ENCODE measurements around the gene HPD.
A peak's percentile ranks its signal among the peaks of the same experiment; 100 is the strongest.

HPD gene

DNA sequence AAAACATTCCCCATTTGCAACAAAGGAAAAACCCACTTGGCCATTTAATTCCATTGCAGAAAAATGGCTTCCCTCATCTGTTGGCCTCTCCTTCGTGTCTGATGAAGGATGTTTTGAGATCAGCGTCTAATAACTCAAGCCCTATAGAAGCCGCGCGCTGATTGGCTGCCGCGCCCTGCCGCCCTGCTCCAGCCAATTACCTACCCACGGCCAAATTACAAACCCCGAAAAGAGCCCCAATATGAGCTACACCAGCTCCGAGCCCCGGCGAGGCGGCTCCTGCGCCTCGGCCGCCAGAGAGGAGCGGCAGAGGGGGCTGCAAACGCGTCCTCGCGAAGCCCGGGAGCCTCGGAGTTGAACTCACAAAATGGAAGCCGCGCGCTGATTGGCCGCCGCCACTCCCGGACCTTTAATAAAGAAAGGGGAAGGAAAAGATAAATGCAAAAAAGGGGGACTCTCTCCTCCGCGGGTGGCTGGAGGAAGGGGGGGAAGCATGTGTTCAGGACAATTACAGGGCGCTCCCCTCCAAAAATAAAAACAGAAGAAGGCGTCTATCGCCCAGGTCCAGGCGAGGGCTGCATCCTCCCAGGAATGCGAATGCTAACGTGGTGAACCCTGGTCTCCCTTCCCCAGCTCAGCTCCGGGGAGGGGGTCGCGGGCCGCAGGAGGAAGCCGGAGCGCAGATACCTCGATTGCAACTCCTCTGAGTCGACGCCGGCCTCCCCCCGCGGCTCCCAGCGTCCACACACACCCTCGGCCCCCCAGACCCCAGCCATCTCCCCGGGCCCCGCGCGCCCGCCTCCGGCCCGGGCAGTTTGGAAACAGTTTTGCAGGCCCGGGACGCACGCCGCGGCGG is 55.6 kb downstream of the HPD start:
- peaks cover 0 to 6% of the 10 kb centered on the region in 2 donors for H3K36me3 ChIP-seq (ENCODE audit: control insufficient read depth in 2 of 2, insufficient read depth in 2 of 2, low read length in 2 of 2)
- peak overlapping the region; percentile 98 to 99 for H3K9ac ChIP-seq (ENCODE audit: low read length in 2 of 2)
- H3K4me1 ChIP-seq (ENCODE audit: control insufficient read depth, insufficient read depth, low read length): peaks cover 52% of the 10 kb centered on the region
- peak overlapping the region; percentile 100 for H3K27ac ChIP-seq (ENCODE audit: low read length)
- H3K4me3 ChIP-seq (ENCODE audit: low read length in 2 of 2): peak overlapping the region; percentile 82 to 87
- H3K27me3 ChIP-seq (ENCODE audit: control insufficient read depth in 1 of 2, insufficient read depth in 2 of 2, low read length in 2 of 2): no peaks in the 10 kb centered on the region
- no peaks in the 10 kb centered on the region for H3K9me3 ChIP-seq (ENCODE audit: control insufficient read depth in 2 of 2, low read length in 2 of 2)

DNA sequence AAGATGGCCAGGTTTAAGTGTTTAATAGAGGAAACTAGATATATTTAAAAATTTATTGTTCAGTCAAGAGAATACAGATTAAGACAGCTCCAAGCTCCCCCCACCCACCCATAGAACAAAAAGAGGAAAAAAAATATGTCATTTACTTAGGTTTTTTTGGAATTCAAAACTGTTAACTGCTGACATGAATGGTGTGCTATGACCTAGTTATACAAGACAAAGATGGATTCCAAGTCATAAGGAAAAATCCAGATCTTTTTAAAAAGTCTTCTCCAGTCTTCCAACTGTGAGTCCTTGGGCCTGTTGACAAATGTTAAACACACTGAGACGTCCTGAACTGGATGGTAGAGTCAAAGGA is 56.2 kb downstream of the HPD start:
- peak overlapping the region; percentile 98 to 99 for H3K9ac ChIP-seq (ENCODE audit: low read length in 2 of 2)
- no peaks in the 10 kb centered on the region for H3K9me3 ChIP-seq (ENCODE audit: control insufficient read depth in 2 of 2, low read length in 2 of 2)
- H3K27me3 ChIP-seq (ENCODE audit: control insufficient read depth in 1 of 2, insufficient read depth in 2 of 2, low read length in 2 of 2): no peaks in the 10 kb centered on the region
- peak overlapping the region; percentile 82 to 87 for H3K4me3 ChIP-seq (ENCODE audit: low read length in 2 of 2)
- peak overlapping the region; percentile 100 for H3K27ac ChIP-seq (ENCODE audit: low read length)
- H3K36me3 ChIP-seq (ENCODE audit: control insufficient read depth in 2 of 2, insufficient read depth in 2 of 2, low read length in 2 of 2): peaks cover 0 to 4% of the 10 kb centered on the region in 2 donors
- peaks cover 55% of the 10 kb centered on the region for H3K4me1 ChIP-seq (ENCODE audit: control insufficient read depth, insufficient read depth, low read length)

DNA sequence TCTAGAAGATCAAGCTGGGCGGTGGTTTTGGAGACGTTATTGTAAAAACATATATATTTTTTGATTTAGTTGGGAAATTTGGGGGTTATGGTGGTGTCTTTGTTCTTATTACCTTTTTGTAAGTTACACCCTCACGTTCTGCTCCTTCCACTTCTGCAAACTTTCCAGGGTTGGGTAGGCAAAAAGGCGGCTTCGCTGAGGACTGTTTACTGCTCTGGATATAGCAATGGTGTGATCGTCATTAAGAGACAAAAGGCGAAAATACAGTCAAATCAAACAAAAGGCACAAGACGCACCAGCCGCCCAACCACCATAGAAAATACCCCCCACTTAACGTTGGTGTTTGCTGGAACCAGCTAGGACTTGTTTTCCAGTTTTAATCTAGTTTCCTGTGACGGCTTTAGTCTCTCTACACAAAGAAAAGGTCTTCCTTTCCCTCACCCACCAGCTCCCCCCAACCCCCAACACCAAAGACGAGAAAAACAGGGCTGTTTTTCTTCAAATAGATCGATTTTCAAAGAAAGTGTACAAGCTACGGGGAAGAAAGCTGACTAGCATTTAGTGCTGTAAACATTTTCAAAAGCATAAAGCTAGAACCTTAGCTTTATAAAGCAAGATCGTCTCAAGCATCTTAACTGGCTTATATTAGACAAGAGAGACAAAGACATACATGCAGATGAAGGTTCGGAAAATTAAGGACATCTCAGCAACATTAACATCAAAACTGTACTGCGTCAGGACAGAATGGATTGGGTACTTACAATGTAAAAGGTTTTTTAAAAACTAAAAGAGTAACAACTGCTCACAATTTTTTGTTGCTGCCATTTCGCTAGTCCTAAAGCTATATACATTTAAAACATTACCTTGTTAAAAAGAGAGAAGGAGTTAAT is 56.8 kb downstream of the HPD start:
- peak overlapping the region; percentile 82 to 87 for H3K4me3 ChIP-seq (ENCODE audit: low read length in 2 of 2)
- no peaks in the 10 kb centered on the region for H3K9me3 ChIP-seq (ENCODE audit: control insufficient read depth in 2 of 2, low read length in 2 of 2)
- H3K27me3 ChIP-seq (ENCODE audit: control insufficient read depth in 1 of 2, insufficient read depth in 2 of 2, low read length in 2 of 2): no peaks in the 10 kb centered on the region
- H3K4me1 ChIP-seq (ENCODE audit: control insufficient read depth, insufficient read depth, low read length): peaks cover 56% of the 10 kb centered on the region
- H3K9ac ChIP-seq (ENCODE audit: low read length in 2 of 2): peak overlapping the region; percentile 98 to 99
- peak overlapping the region; percentile 100 for H3K27ac ChIP-seq (ENCODE audit: low read length)
- H3K36me3 ChIP-seq (ENCODE audit: control insufficient read depth in 2 of 2, insufficient read depth in 2 of 2, low read length in 2 of 2): peaks cover 0 to 4% of the 10 kb centered on the region in 2 donors

DNA sequence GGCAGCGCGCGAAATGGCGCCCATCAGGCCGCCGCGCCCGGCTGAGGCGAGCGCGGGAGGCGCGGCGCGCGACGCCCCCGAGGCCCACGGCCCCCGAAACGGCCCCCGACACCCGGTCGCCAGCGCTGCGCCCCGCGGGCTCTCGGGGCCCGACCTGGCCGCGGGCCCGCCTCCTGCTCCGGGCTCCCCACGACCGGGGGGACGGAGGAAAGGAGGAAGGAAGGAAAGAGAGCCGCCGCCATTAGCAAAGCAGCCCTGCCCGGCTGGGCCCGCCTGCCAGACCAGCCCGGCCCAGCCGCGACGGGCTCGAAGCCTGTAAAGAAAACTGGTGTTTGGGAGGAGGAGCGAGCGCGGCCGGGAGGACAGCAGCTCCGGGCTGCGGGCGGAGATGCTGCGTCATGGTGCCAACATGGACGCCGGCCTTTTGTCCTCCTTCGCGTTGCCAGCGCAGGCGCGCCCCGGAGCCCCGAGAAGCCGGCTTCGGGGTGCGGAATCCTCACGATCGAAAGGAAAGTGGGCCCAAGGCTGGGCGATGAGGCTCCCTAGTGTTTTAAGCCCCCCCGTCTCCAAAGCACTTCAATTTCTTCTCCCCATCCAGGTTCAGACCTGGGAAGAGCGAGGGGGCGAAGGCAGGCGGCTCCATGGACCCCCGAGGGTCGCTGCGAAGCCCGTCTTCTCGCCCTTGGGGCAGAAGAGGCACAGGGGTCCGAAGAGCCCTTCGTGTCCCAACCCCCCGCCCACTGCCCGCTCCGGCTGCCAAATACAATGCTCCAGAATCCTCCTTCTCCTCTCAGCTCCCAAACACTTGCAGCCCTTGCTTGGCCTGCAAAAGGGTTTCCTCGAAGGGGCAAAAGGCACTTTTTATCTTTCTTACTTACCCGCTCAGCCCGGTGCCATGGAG is 57.7 kb downstream of the HPD start:
- H3K9ac ChIP-seq (ENCODE audit: low read length in 2 of 2): peak overlapping the region; percentile 98 to 99
- no peaks in the 10 kb centered on the region for H3K27me3 ChIP-seq (ENCODE audit: control insufficient read depth in 1 of 2, insufficient read depth in 2 of 2, low read length in 2 of 2)
- H3K4me1 ChIP-seq (ENCODE audit: control insufficient read depth, insufficient read depth, low read length): peaks cover 56% of the 10 kb centered on the region
- H3K27ac ChIP-seq (ENCODE audit: low read length): peak overlapping the region; percentile 100
- H3K4me3 ChIP-seq (ENCODE audit: low read length in 2 of 2): peak overlapping the region; percentile 82 to 87
- H3K9me3 ChIP-seq (ENCODE audit: control insufficient read depth in 2 of 2, low read length in 2 of 2): no peaks in the 10 kb centered on the region
- H3K36me3 ChIP-seq (ENCODE audit: control insufficient read depth in 2 of 2, insufficient read depth in 2 of 2, low read length in 2 of 2): peaks cover 0 to 4% of the 10 kb centered on the region in 2 donors

DNA sequence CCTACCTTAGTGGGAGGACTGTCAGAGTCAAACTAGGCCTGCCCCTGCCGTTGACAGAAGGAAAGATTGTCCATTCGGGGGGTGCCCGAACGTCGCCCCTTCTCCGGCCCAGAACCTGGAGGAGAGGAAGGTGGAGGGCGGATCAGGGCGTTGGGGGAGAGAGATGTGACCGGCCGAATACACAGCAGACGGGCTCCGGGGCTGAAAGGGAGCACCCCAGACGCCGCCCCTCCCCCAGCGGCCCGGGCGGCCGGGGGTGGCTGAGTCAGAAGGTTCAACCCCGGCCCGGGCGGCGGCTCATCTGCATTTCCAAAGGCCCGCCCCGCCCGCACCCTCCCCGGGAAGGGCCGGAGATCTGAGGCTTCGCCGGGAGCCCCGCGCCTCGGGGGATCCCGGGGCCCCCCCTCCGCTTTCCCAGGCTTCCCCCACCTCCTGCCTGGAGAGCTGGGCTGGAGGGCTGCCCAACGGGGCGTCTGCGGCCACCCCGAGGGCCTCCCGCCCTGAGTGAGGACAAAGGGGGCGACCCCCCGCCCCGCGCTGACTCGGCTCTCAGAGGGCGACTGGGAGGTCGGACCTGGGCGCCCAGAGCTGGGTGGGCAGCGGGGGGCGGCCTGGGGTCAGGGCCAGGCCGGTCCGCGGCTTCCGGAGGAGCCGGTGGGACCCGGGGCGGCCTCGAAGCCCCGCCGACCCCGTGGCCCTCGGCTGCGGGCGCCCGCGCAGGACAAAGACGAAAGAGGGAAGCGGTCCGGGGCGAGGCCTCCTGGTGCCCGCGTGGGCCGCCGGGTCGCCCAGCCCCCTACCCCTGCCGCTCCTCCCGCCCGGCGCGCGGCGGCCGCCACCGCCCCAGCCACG is 58.6 kb downstream of the HPD start:
- Histone ChIP-seq H3K27ac (ENCODE audit: low read length) (peak overlapping the region; percentile 100), H3K9me3 (ENCODE audit: control insufficient read depth in 2 of 2, low read length in 2 of 2) (no peaks in the 10 kb centered on the region), H3K4me1 (ENCODE audit: control insufficient read depth, insufficient read depth, low read length) (peaks cover 61% of the 10 kb centered on the region), H3K9ac (ENCODE audit: low read length in 2 of 2) (peak overlapping the region; percentile 74 to 78), H3K4me3 (ENCODE audit: low read length in 2 of 2) (peak overlapping the region; percentile 62 to 87), H3K27me3 (ENCODE audit: control insufficient read depth in 1 of 2, insufficient read depth in 2 of 2, low read length in 2 of 2) (no peaks in the 10 kb centered on the region), H3K36me3 (ENCODE audit: control insufficient read depth in 2 of 2, insufficient read depth in 2 of 2, low read length in 2 of 2) (peaks cover 0 to 2% of the 10 kb centered on the region in 2 donors)

DNA sequence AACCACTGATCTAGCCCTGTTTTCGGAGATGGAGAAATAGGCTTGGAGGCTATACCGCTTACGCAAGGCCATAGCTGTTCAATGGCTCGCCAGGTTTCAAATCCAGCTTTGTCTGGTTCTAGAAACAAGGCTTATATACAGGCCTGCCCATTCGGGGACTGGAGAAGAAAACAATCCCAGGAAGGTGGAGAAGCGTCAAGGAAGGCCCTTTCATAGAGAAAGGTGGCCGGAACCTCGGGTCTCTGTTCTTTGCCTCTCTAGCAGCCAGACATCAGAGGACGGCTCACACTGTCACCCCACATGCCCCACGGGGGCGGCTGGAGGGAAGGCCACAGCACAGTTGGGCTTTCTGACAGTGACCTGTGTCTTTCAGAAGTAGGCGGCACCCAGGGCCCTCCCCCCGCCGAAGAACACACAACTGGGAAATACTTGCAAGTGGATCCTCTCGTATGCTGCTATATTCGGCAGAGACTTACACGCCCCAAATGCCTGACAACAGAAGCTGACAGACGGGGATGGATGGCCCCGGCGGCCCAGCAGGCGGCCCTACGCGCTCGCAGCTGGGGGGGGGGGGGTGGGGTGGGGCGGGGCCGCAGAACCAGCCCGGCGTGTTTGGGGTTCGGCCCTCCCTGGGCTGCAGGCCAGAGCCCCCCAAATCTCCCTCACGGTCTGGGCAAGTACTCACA is 59.4 kb downstream of the HPD start:
- Histone ChIP-seq H3K27ac (ENCODE audit: low read length) (peak overlapping the region; percentile 100), H3K27me3 (ENCODE audit: control insufficient read depth in 1 of 2, insufficient read depth in 2 of 2, low read length in 2 of 2) (no peaks in the 10 kb centered on the region), H3K4me1 (ENCODE audit: control insufficient read depth, insufficient read depth, low read length) (peaks cover 69% of the 10 kb centered on the region), H3K36me3 (ENCODE audit: control insufficient read depth in 2 of 2, insufficient read depth in 2 of 2, low read length in 2 of 2) (peaks cover 0 to 2% of the 10 kb centered on the region in 2 donors), H3K9ac (ENCODE audit: low read length in 2 of 2) (peak overlapping the region; percentile 74 to 78), H3K9me3 (ENCODE audit: control insufficient read depth in 2 of 2, low read length in 2 of 2) (no peaks in the 10 kb centered on the region), H3K4me3 (ENCODE audit: low read length in 2 of 2) (peak overlapping the region; percentile 62 to 87)

DNA sequence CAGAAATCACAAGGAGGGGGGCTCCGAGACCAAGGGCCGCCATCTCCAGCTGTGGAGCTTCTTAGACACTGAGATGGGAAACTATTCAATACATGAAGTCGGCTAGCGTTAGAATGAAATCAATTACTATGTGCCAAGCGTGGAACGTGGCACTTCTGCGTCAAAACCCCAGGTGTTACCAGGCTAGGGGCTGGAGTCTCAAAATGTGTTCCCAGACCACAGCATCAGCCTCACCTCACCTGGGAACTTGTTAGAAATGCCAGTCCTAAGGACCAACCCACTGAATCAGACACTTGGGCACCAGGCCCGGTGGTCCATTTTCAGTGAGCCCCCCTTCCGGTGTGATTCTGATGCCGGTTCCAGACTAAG is 59.9 kb downstream of the HPD start:
- H3K27ac ChIP-seq (ENCODE audit: low read length): peak overlapping the region; percentile 84
- H3K4me3 ChIP-seq (ENCODE audit: low read length in 2 of 2): peak overlapping the region; percentile 2 to 68
- H3K27me3 ChIP-seq (ENCODE audit: control insufficient read depth in 1 of 2, insufficient read depth in 2 of 2, low read length in 2 of 2): no peaks in the 10 kb centered on the region
- H3K9ac ChIP-seq (ENCODE audit: low read length in 2 of 2): peak overlapping the region; percentile 34 to 66
- no peaks in the 10 kb centered on the region for H3K9me3 ChIP-seq (ENCODE audit: control insufficient read depth in 2 of 2, low read length in 2 of 2)
- H3K4me1 ChIP-seq (ENCODE audit: control insufficient read depth, insufficient read depth, low read length): peaks cover 73% of the 10 kb centered on the region
- H3K36me3 ChIP-seq (ENCODE audit: control insufficient read depth in 2 of 2, insufficient read depth in 2 of 2, low read length in 2 of 2): peaks cover 0 to 2% of the 10 kb centered on the region in 2 donors

DNA sequence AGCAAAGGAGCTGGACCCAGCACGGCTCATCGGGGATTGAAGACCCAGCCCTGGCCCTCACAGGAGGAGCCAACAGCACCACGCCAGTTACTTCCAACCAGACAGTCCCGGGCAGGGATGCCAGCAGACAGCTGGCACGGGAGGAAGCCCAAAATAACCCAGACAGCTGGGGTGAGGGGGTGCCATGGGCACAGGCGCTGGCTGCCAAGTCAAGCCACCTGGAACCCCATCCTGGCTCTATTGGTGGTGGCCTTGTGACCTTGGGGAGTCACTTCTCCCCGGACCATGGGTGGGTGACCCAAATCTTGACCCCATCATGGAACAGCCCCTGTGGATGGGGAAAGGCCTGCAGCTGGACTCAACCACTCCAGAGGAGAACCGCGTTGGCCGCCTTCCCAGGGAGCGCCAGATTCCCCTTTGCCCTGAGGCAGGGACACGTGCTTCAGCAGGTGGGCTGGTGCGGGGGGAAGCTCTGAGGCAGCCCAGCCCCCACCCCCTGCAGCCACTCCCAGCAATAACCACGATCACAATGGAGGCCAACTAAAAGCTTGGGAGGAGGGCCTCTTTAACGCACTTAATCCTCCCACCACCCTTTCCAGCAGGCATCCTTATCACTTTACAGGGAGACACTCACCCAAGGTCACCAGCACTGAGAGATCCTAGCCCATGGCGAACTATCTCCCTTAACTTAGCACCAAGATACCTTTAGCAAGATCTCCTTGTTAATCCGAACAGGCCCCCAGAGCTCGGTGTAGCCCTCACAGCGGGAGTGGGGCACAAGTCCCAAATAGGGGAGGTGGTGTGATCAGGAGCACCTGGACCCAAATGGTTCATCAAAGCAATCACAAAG is 60.5 kb downstream of the HPD start:
- H3K36me3 ChIP-seq (ENCODE audit: control insufficient read depth in 2 of 2, insufficient read depth in 2 of 2, low read length in 2 of 2): peaks cover 0 to 2% of the 10 kb centered on the region in 2 donors
- no peaks in the 10 kb centered on the region for H3K27me3 ChIP-seq (ENCODE audit: control insufficient read depth in 1 of 2, insufficient read depth in 2 of 2, low read length in 2 of 2)
- H3K9me3 ChIP-seq (ENCODE audit: control insufficient read depth in 2 of 2, low read length in 2 of 2): no peaks in the 10 kb centered on the region
- peak overlapping the region; percentile 18 to 68 for H3K4me3 ChIP-seq (ENCODE audit: low read length in 2 of 2)
- peak overlapping the region; percentile 24 to 64 for H3K9ac ChIP-seq (ENCODE audit: low read length in 2 of 2)
- H3K4me1 ChIP-seq (ENCODE audit: control insufficient read depth, insufficient read depth, low read length): peaks cover 78% of the 10 kb centered on the region
- peak overlapping the region; percentile 84 for H3K27ac ChIP-seq (ENCODE audit: low read length)

Data from stomach smooth muscle (tissue), 2 donors.